A549 (cell line): ENCODE measurements around the gene NRN1L. TPM values are rescaled to one million over a fixed set of nuclear protein-coding genes. Genes with fewer than 3 reads are reported as not detected.

Source experiments
- ATAC-seq, 2 experiments: fragments of 200-7000 bp in 1 of 2; fragments of >200 bp in 1 of 2; cut with Nextera tagmentation in 1 of 2; cut with Tn5 transposase in 1 of 2; 3 replicates each; pipeline versions ENCODE4 v1.8.0 to v1.9.1; 2018 to 2020; ENCODE audit warnings: mild to moderate bottlenecking in 1 of 2, moderate library complexity in 1 of 2
- CTCF ChIA-PET: fragments of 300-600 bp; sonication (Branson Sonifier 250); formaldehyde crosslinking; extraction: SDS; loops from one replicate; lab custom pipeline; 2021; ENCODE audit warnings: antibody characterized with exemption, inconsistent platforms; lab: Yijun Ruan, JAX
- POLR2A ChIA-PET: fragments of 350-600 bp; formaldehyde crosslinking; extraction: SDS; loops from one replicate; lab custom pipeline; 2021; ENCODE audit warnings: antibody characterized with exemption, inconsistent platforms; lab: Yijun Ruan, JAX
- DNase-seq, 2 experiments: peaks; one replicate each; pipeline versions ENCODE4 v3.0.0 to v3.0.0-alpha.2; 2011 to 2016; ENCODE audit warnings: low read depth in 1 of 2, low spot score in 1 of 2
- FAIRE-seq: peaks from 2 replicates; lab custom pipeline; 2011; peaks lifted over from hg19 to GRCh38; lab: Jason Lieb, UNC
- H3K27ac ChIP-seq, 2 experiments: fragments of >200 bp; sonication (Bioruptor Twin); formaldehyde crosslinking; 3 replicates each; pipeline ENCODE4 v1.5.1; 2016 to 2017
- H3K4me1 ChIP-seq: fragments of >200 bp; sonication (Bioruptor Twin); formaldehyde crosslinking; 3 replicates; pipeline ENCODE4 v1.6.1; 2016
- H3K4me2 ChIP-seq: fragments of >200 bp; sonication (Bioruptor Twin); formaldehyde crosslinking; 3 replicates; pipeline ENCODE4 v1.6.1; 2016
- H3K4me3 ChIP-seq: fragments of >200 bp; sonication (Bioruptor Twin); formaldehyde crosslinking; 3 replicates; pipeline ENCODE4 v1.5.1; 2016
- H3K9me3 ChIP-seq: fragments of >200 bp; sonication (Bioruptor Twin); formaldehyde crosslinking; 3 replicates; pipeline ENCODE4 v1.6.1; 2016
- ATOH8 ChIP-seq: fragments of 250-450 bp; sonication (Bioruptor Pico); IDR thresholded peaks from 2 replicates; pipeline ENCODE4 v1.5.0; 2020; ENCODE audit warnings: low read depth, mild to moderate bottlenecking, moderate library complexity
- BHLHE40 ChIP-seq: IDR thresholded peaks from 2 replicates; pipeline ENCODE4 v1.6.1; 2012; ENCODE audit warnings: low read depth, low read length, inconsistent platforms
- CEBPB ChIP-seq, 2 experiments: fragments of >200 bp in 1 of 2; sonication (Bioruptor Twin) in 1 of 2; formaldehyde crosslinking in 1 of 2; IDR thresholded peaks; 2 replicates each; pipeline ENCODE4 v1.6.1; 2012 to 2016
- EHF ChIP-seq: fragments of 250-450 bp; sonication (Bioruptor Pico); IDR thresholded peaks from 2 replicates; pipeline ENCODE4 v1.5.0; 2020; ENCODE audit warnings: mild to moderate bottlenecking
- EHMT2 ChIP-seq: fragments of 200-600 bp; sonication (generic); IDR thresholded peaks from 2 replicates; pipeline ENCODE4 v1.6.1; 2016; ENCODE audit warnings: antibody characterized with exemption, low read depth, mild to moderate bottlenecking, moderate library complexity
- FOSB ChIP-seq: fragments of 250-450 bp; sonication (Bioruptor Pico); IDR thresholded peaks from 2 replicates; pipeline ENCODE4 v1.5.0; 2020; ENCODE audit warnings: mild to moderate bottlenecking, moderate library complexity
- FOXS1 ChIP-seq: fragments of 250-450 bp; sonication (Bioruptor Pico); IDR thresholded peaks from 2 replicates; pipeline ENCODE4 v1.5.0; 2020; ENCODE audit warnings: mild to moderate bottlenecking, moderate library complexity
- HOXA7 ChIP-seq: fragments of 250-450 bp; sonication (Bioruptor Pico); IDR thresholded peaks from 2 replicates; pipeline ENCODE4 v1.5.0; 2020; ENCODE audit warnings: mild to moderate bottlenecking, moderate library complexity
- JUNB ChIP-seq: fragments of >200 bp; sonication (Bioruptor Twin); formaldehyde crosslinking; IDR thresholded peaks from 2 replicates; pipeline ENCODE4 v1.6.1; 2016
- KDM1A ChIP-seq: fragments of 200-600 bp; sonication (generic); IDR thresholded peaks from 2 replicates; pipeline ENCODE4 v1.6.1; 2016; ENCODE audit warnings: low read depth, mild to moderate bottlenecking
- MAX ChIP-seq: IDR thresholded peaks from 2 replicates; pipeline ENCODE4 v1.6.1; 2012
- MYC ChIP-seq: IDR thresholded peaks from 2 replicates; pipeline ENCODE4 v1.6.1; 2012; ENCODE audit warnings: mild to moderate bottlenecking, inconsistent platforms, low read length, improper control_type of control experiment, borderline replicate concordance
- NR3C1 ChIP-seq: fragments of >200 bp; sonication (Bioruptor Twin); formaldehyde crosslinking; IDR thresholded peaks from 3 replicates; pipeline ENCODE4 v1.6.1; 2017
- POLR2AphosphoS2 ChIP-seq: conservative IDR thresholded peaks from 2 replicates; pipeline ENCODE4 v1.6.1; 2012; ENCODE audit warnings: low read length, improper control_type of control experiment, inconsistent platforms
- REST ChIP-seq: fragments of 200-600 bp; sonication (generic); IDR thresholded peaks from 2 replicates; pipeline ENCODE4 v1.6.1; 2016; ENCODE audit warnings: antibody characterized with exemption, mild to moderate bottlenecking, moderate library complexity
- RFX5 ChIP-seq: fragments of 450-650 bp; IDR thresholded peaks from 2 replicates; pipeline ENCODE4 v1.7.1; 2014; ENCODE audit warnings: antibody characterized with exemption, mild to moderate bottlenecking, moderate library complexity
- SMC3 ChIP-seq: fragments of >200 bp; sonication (Bioruptor Twin); formaldehyde crosslinking; IDR thresholded peaks from 3 replicates; pipeline ENCODE4 v1.6.1; 2018; ENCODE audit warnings: inconsistent platforms
- TFCP2L1 ChIP-seq: fragments of 250-450 bp; sonication (Bioruptor Pico); IDR thresholded peaks from 2 replicates; pipeline ENCODE4 v1.5.0; 2021; ENCODE audit warnings: mild to moderate bottlenecking
- TP53 ChIP-seq: fragments of 250-450 bp; sonication (Bioruptor Pico); IDR thresholded peaks from 2 replicates; pipeline ENCODE4 v1.5.0; 2021; ENCODE audit warnings: mild to moderate bottlenecking, moderate library complexity
- WGBS: methylation state at CpG from one replicate; pipeline ENCODE4 v1.1.6; 2017; ENCODE audit errors: missing lambda C conversion rate; 5-methylcytosine and 5-hydroxymethylcytosine counted together
- polyA plus RNA-seq, 4 experiments: library from polyadenylated mRNA; depleted of rRNA in 3 of 4; stranded (reverse); fragments of >200 nt; fragmentation: RNase III in 1 of 4; extraction: RNeasy Plus Mini Kit Qiagen cat#74134 plus additional on column Dnase treatment in 1 of 4; gene quantifications; 2 replicates in 3 of 4; 3 replicates in 1 of 4; pipeline ENCODE4 v1.2.3, GENCODE V29; 2011 to 2017
- TF ChIP-seq, protein P1 (sequence below): fragments of 450-650 bp; IDR thresholded peaks from 2 replicates; pipeline ENCODE4 v1.6.1; 2014; ENCODE audit warnings: antibody characterized with exemption
- TF ChIP-seq, protein P2 (sequence below): IDR thresholded peaks from 2 replicates; pipeline ENCODE4 v1.6.1; 2012

Gene NRN1L
- polyA plus RNA-seq, 2 of the 4 experiments (the other 2 are of a cell fraction), result 0.22 TPM; not detected in 1

GRCh38 chr16:67868290-67868689 lies 16.4 kb upstream of the NRN1L start:
- H3K4me2 ChIP-seq, result no peak overlapping the region
- ATAC-seq, result no peak
- TF ChIP-seq MAX, result no peak
- no peak for TF ChIP-seq EHF (CRISPR knock-in tag)
- TF ChIP-seq, protein P1, sequence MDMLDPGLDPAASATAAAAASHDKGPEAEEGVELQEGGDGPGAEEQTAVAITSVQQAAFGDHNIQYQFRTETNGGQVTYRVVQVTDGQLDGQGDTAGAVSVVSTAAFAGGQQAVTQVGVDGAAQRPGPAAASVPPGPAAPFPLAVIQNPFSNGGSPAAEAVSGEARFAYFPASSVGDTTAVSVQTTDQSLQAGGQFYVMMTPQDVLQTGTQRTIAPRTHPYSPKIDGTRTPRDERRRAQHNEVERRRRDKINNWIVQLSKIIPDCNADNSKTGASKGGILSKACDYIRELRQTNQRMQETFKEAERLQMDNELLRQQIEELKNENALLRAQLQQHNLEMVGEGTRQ, result no peak
- no peak for TF ChIP-seq BHLHE40
- no peak for TF ChIP-seq CEBPB (IDR thresholded peaks at IDR 0.05)
- no peak for TF ChIP-seq FOXS1 (CRISPR knock-in tag)
- no peak for TF ChIP-seq KDM1A
- TF ChIP-seq JUNB, result no peak
- no peak for TF ChIP-seq NR3C1
- TF ChIP-seq REST, result no peak
- no peak for TF ChIP-seq SMC3
- TF ChIP-seq TFCP2L1 (CRISPR knock-in tag), result no peak
- no peak for TF ChIP-seq ATOH8 (CRISPR knock-in tag)
- no peak for TF ChIP-seq POLR2AphosphoS2
- no peak for TF ChIP-seq EHMT2
- TF ChIP-seq FOSB (CRISPR knock-in tag), result no peak
- TF ChIP-seq TP53, result no peak
- H3K27ac ChIP-seq, result no peak overlapping the region
- H3K9me3 ChIP-seq, result no peaks in the 10 kb centered on the region
- POLR2A ChIA-PET, result no interaction called here
- DNase-seq, result no peak
- H3K4me3 ChIP-seq, result no peak overlapping the region
- FAIRE-seq, result no peak
- 90% methylated on average over 6 of the region's 6 CpGs for WGBS
- CTCF ChIA-PET, result interaction anchor here (0.6 to 8.8 kb wide), 4 partner anchors 16 to 52 kb away, joined by 3 to 65 read pairs (median 4); no protein-coding TSS in a partner anchor
- H3K4me1 ChIP-seq, result peaks cover 16% of the 10 kb centered on the region; the same call in 2 of the 3 replicates

DNA sequence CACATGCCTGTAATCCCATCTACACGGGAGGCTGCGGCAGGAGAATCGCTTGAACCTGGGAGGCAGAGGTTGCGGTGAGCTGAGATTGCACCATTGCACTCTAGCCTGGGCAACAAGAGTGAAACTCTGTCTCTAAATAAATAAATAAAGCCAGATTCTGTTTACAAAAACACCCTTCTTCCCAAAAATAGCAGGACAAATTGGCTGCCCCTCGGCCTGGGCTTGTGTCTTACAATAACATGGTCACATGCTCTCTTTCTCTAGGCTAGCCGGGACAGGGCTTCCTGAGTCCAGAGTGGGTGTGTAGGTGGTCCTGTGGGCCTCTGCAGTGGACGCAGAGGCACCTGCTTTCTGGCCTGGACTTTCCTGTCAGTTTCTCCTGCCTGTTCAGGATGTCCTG lies 15.0 kb upstream of the NRN1L start:
- WGBS, result 82% methylated on average over 7 of the region's 7 CpGs
- H3K9me3 ChIP-seq, result no peaks in the 10 kb centered on the region
- POLR2A ChIA-PET, result no interaction called here

More for the DNA sequence above, 15.0 kb upstream of the NRN1L start:
- no peak for FAIRE-seq
- Histone ChIP-seq H3K27ac (no peak overlapping the region), H3K4me3 (no peak overlapping the region), H3K4me2 (no peak overlapping the region), H3K4me1 (peaks cover 21% of the 10 kb centered on the region; the same call in 2 of the 3 replicates)
- ATAC-seq, result no peak
- CTCF ChIA-PET, result interaction anchor here (0.6 to 3.0 kb wide), 6 partner anchors 10 to 199 kb away, joined by 3 to 25 read pairs (median 4); no protein-coding TSS in a partner anchor
- no peak for TF ChIP-seq MYC
- TF ChIP-seq RFX5, result no peak
- TF ChIP-seq EHMT2, result no peak
- no peak for TF ChIP-seq EHF (CRISPR knock-in tag)
- no peak for TF ChIP-seq HOXA7 (CRISPR knock-in tag)
- TF ChIP-seq, protein P2, sequence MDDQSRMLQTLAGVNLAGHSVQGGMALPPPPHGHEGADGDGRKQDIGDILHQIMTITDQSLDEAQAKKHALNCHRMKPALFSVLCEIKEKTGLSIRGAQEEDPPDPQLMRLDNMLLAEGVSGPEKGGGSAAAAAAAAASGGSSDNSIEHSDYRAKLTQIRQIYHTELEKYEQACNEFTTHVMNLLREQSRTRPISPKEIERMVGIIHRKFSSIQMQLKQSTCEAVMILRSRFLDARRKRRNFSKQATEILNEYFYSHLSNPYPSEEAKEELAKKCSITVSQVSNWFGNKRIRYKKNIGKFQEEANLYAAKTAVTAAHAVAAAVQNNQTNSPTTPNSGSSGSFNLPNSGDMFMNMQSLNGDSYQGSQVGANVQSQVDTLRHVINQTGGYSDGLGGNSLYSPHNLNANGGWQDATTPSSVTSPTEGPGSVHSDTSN, result no peak
- no peak for DNase-seq
